Fibroblast of skin of right biceps (primary cell): ENCODE results near the gene OCSTAMP.

Source experiments
- DNase-seq: peaks from one replicate; pipeline ENCODE4 v3.0.0-alpha.2; 2013

OCSTAMP gene

DNA sequence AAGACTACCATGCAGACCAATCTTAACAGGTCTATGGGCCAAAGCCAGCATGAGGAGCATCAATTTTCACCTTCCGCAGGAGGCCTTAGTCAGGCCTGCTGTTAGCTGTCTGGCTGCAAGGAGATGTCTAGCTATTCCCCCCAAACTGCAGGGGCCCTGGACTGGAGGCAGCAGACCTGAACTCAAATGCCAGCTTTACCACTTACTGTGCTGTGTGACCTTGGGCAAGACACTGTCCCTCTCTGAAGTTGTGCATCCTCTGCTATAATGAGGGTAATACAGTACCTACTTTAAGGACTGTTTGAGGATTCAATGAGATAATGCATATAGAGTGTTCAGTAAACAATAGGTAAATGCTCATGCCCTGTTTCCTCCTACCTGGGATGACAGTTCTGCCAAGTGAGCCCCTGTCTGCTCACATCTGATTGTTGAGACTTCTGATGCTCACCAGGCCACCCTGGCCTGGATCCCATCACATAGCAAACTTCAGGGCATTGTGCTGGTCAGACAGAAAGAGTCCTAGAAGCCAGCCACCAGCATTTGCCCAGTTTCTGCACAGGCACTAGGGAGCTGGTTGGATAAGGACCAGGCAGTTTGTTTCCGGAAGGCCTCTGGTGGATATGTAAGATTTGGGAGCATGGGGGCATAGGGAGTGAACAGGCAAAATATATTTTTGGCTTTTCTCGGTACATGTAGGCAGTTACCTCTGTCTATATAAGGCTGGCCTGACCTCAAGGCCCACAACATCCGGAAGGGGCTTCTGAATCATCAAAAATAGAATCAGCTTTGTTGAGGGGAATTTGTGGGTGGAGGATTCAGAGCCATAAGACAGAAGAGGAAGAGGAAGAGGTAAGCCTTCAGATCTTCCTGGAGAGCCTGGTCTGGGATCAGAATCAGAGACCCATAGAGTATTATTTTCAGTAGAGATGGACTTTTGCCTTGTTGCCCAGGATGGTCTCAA is 2.3 kb upstream of the OCSTAMP start:
- no peak for DNase-seq

DNA sequence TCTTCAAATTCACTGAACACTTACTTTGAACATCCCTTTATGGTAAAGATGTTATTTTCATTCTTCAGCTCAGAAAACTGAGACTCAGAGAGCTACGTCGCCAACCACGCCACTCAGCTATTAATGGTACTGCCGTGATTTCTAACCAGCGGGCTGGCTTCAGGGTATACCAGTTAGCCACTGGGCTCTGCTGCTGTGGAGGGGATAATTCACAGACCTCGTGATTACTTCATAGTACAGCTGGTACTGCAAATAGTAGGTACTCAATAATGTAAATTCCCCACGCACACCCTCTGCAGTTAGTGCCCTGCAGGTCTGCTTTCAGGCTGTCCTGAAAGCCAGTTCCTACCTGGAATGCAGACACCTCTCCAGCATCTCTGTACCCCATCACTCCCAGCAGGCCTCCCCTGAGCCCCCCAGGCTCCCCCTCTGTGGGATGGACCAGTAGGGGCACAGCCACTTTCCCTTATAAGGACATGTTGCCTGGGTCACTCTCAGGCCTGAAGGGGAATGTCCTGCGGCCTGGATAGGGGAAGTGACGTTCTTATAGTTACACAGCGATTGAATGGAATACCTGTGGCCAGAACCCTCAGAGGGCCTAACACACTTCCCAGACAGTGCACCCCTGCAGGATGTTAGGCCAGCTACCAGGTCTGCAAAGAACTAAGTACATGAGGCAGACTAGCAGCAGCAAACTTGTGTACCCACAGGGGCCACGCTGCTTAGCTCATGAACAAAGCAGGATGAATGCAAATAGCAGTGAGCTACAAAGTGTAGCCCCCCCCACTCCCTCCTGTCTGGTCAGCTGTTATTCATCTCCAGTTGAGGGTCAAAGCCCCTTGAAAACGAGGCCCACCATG is 1.3 kb upstream of the OCSTAMP start:
- DNase-seq, result no peak

DNA sequence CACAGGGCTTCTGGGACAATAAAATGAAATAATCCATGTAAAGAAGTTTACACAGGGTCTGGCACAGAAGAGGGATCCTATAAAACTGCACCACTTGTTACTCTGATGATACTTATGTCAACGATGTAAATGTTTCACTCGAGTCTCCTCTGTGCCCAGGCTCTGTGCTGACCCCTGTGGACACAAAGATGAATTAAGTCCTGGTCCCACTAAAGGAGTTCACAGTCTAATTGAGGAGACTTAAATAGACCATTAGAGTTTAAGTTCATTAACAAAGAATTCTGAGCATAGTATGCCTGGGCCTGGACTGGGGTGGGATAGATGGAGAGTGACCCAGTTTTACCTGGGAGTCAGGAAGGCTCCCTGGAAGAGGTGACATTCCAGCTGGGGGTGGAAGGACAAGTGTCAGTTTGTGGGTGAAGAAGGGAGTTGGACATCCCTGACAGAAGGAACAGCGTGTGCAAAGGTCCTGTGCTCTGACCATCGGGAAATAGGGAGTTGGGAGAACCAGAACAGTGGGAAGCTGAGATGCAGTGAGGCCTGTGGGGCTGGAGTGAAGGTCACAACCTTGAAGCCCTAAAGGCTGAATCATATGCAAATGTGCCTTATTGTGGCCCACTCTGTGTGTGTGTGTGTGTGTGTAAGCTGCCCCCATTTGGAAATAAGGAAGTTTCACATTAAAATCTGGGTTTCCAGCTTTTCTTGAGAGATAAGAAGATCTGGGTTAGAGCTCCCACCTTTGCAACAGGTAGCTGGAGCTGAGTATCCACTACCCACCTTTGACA is 1.1 kb downstream of the OCSTAMP start:
- no peak for DNase-seq

DNA sequence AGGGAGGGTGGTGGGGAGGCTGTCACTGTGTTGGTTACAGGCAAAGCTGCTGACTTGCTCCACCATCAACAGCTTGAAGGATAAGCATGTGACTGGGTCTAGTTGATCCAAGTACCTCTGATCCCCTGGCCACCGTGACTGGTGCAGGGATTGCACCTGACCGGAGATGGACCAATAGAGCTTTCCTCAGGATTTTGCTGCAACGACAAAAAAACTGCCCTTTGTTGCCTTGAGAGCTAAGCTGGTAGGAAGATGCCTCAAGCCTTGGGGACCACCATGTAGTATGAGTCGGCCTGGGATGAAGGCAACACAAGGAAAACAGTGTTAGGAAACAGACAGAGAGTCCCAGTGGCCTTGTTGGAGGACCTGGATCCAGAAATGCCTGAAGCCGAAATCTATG is 1.8 kb downstream of the OCSTAMP start:
- no peak for DNase-seq

DNA sequence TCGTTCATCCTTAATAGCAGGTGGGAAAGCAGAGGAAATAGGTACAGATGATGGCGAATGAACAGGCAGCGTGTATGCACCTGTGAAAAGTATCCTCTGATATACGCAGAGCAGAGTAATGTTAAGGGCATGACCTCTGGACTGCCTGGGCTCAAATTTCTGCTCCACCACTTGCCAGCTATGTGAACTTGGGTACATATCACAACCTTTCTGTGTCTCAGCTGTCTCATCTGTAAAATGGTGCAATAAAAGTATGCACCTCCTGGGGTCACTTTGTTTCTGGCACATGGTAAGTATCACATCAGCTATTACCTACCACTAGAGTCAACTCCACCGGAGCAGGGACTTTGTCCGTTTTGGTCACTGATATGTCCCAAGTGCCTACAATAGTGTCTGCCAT is 2.5 kb downstream of the OCSTAMP start:
- DNase-seq, result no peak

DNA sequence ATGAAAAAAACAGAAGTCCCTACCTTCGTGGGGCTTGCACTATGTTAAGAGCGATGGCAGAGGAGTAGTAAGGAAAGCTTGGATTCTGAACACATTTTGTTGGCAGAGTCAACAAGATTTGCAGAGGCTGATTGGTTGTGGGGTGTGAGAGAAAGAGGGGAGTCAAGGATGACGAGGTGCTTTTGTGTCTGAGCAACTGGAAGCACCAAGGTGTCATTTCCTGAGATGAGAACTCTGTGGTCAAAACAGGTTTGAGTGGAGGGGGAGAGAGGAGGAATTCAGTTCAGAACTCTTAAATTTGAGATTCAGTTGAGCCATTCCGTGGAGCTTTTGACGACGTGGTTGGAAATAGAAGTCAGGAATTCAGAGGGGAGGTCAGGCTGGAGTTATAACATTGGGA is 3.5 kb downstream of the OCSTAMP start:
- no peak for DNase-seq

DNA sequence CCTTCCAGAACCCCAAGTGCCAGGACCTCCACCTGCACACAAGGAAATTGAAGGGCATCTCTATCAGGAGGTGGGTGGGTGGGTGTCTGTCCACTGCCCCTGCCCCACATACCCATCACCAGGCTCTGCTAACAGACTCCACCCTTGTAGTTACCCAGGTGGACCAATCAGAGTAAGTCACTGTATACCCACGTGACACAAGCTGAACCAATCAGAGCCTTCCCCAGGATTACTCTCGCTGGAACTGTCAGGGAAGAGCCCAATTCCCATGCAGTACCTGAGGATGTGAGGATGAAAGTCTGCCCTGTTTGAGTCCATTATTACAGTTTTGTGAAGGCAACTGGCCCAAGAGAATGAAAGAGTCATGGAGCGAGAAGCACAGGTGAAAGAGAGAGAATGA is 4.2 kb downstream of the OCSTAMP start:
- no peak for DNase-seq

DNA sequence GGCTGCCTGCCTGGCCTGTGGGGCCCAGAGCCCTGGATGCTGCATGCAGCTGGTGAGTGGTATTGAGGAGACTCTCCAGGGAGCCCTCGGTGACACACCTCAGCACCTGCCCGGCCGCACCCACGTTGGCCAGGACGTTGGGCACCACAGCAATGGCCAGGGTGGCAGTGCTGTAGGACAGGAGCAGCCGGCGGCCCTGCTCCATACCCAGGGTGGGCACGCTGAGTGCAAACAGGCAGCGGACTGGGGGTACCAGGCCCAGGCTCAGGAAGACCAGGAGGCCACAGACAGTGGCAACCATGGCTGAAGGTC is 4.7 kb downstream of the OCSTAMP start:
- DNase-seq, result no peak

DNA sequence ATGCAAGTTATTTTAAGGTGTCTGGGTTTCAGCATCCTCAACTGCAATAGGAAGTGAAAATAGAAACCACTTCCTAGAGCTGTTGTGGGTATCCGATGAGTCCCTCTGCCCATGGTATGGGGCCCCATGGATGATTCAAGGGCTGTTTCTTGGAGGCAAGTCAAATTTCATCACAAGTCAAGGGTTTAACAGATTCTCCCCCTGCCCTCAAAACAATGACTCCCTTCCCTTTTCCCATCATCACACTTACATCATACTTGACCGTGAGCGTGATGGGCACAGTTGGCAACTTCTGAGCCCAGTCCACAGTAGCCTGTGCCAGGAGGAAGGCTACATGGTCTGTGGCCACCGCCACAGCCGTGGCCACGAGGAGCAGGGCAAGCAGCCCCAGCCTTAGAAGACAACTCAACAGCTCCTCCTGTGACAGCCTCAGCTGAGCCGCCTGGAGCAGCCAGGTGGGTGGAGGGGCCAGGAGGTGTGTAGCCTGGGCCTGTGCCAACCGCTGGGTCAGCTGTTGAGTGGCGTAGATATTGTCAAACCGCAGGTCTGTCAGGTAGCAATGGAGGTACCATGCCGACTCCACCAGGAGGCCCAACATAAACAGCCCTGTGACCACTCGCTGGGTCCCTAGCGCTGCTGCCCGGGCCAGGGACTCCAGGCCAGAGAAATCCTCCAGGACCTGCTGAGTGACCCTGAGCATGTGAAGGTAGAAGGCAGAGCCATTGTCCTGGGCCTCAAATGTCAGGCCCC is 5.2 kb downstream of the OCSTAMP start:
- DNase-seq, result peak; percentile 3

DNA sequence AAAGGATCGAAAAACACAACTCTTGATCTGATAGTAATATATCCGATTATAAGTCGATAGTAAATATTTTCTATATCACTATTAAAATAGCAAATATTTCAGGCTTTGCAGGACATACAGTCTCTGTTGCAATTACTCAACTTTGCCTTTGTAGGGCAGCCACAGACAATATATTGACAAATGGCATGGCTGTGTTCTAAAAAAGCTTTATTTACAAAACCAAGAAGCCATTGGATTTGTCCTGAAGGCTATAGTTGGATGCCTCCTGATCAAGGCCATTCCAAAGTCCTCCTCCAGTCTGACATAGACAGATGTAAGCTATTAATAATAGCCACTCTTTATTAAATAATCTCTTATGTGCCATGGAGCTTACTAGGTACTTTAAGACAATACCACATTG is 5.9 kb downstream of the OCSTAMP start:
- no peak for DNase-seq

DNA sequence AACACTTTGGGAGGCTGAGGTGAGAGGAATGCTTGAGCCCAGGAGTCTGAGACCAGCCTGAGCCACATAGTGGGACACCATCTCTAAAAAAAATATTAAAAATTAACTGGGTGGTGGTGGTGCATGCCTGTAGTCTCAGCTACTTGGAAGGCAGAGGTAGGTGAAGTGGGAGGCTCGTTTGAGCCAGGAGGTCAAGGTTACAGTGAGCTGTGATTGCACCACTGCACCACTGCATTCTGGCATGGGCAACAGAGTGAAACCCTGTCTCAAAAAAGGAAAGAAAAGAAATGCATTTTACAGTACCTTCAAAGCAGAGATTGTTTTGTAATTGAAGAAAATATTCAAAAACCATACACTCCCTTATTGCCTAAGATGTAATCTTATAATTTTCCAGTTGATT is 6.5 kb downstream of the OCSTAMP start:
- DNase-seq, result no peak

DNA sequence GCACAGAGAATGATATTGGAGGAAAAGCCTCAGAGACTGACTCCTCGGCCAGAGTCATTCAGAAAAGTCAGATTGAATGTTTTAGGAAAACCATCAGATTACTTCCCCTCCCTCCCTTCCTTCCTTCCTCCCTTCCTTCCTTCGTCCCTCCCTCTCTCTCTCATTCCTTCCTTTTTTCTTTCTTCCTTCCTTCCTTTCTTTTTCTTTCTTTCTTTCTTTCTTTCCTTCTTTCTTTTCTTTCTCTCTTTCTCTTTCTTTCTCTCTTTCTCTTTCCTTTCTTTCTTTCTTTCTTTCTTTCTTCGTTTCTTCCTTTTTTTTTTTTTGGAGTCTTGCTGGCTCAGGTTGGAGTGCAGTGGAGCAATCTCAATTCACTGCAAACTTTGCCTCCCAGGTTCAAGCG is 7.4 kb downstream of the OCSTAMP start:
- DNase-seq, result no peak

DNA sequence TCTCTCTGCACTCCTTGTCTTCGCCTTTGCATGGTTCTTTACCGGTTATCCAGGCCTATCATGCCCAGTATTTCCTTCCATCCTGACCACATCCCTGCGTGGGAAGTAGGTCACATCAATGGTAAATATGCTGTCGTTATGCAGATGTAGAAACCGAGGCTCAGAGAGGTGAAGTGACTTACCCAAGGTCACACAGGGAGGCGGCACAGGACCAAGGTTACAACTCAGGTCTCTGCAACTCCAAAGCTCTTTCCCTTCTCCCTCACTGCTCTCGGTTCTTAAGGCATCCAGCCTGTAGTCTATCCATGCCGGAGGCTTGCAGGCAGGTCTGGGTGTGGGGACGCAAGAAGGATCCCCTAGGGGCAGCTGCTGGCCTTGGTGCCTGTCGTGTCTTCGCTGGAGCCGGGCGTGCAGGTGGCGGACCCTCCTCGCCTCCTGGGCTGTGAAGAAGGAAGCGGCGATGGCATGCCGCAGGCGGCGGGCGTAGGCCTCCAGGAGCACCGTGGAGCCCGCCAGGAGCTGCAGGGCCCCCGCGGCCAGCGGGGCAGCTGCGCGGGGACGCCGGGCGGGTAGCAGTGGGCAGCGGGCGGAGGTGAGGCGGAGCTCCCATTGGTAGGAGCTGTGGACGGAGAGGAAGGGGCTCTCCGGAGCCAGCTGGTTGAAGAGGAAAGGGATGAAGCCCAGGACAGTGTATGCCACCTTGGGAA is 9.1 kb downstream of the OCSTAMP start:
- DNase-seq, result no peak

DNA sequence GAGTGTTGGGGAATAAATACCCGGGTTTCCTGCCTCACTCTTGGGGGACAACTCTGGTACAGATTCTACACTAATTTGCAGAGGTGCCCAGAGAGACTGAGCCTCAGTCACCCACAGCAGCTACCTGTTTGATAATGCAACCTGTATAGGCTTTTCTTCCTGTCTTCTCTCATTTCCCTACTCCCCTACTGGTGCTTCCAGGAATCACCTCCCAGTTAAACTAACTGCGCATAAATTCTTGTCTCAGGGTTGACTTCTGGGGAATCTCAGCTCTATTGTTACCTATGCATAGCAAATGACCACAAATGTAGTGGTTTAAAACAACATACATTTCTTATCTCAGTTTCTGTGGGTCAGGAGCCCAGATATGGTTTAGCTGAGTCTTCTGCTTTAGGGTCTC is 11.3 kb downstream of the OCSTAMP start:
- DNase-seq, result no peak

DNA sequence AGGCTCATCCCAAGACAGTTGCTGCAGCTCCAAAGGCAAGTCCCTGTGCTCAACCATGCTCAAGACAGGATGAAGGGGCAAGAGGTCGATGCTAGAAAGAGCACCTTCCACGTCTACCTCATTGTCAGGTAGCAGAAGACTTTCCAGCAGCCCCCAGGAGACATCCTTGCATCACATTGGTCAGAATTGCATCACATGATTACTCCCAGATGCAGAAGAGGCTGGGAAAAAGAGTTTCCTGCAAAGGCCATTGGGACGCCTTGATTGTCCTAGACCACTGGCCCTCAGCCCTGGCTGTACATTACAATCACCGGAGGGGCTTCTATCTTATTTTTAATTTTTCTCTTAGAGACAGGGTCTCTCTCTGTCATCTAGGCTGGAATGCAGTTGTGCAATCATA is 19.8 kb downstream of the OCSTAMP start:
- no peak for DNase-seq

DNA sequence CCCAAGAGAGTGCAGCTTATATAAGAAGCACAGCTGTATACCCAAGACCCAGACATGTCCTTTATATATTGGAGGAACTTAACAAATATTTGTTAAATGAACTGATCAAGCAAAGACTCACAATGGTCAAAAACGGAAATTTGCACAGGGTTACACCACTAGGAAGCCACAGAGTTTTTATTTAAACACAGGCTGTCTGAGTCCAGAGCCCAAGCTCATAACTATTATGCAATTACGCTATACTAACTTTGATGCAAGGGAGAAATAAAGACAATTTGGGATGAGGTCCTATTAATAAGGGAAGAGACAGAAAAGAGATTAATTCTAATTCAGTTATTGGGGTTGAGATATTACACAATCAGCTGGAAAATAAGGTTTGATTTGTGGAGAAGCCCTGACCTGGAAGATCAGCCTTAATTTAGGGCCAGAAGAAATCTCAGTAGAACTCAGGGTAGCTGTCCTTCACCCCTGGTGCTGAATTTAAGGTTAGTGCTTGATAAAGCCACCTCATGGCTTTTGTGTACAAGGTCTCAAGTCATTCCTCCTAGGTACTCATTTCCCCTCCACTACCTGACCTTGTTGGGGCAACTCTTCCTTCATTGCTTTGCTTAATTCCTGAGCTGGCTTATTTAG is 26.6 kb downstream of the OCSTAMP start:
- DNase-seq, result peak; percentile 7

DNA sequence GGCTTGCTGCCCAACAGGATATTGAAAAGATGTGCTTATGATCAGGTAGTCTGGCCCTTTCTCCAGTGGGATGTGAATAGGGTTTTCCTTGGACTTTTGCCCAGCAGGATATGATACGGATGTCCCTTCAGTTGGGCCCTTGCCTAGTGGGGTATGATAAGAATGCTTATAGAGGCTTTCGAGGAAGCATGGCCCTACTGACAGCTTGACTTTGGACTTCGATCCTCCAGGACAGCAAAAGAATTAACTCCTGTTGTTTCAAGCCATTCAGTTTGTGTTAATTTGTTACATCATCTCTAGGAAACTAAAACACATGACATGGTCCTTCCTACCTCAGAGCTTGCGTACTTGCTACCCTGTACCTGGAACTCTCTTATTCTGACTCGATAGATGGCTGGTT is 27.3 kb downstream of the OCSTAMP start:
- DNase-seq, result no peak

DNA sequence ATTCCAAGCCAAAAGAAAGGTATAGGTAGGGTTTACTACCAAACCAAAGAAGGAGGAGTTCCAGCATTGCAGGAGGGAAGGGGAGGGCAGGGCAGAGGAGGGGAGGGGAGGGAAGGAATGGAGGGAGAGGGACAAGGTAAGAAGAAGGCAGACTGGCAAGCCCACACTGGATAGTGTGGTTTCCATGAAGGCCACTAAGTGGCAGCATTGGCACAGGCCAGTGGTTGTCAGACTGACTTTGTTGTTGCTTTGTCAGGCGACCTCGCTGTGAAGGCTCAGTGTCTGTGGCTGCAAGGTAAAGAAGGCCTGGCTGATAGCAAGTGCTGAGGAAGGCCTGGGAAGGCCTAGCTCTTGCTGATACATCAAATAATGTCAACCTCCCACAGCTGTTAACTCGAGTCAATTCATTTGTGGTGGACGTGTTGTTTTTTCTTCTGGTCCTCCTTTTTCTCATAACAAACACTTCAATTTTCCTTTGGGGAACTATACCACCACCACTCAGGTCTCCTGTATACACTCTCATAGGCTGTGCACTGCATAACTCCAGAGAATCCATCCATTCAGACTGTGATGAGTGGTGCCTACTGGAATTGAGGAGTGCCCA is 29.4 kb downstream of the OCSTAMP start:
- peak; percentile 30 for DNase-seq

DNA sequence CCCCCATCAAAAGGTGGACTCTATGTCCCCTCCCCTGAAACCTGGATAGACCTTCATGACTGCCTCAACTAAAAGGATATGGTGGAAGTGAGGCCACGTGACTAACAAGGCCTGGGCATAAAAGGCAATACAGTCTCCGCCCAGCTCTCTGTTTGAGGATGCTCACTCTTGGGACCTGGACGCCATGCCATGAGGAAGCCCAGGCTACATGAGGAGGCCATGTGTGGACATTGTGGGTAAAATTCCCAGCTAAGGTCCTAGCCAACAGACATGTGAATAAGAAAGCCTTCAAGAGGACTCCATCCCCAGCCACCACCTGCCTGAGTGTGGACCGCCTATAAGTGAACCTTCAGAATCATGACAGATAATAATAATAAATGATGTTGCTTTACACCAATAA is 29.9 kb downstream of the OCSTAMP start:
- DNase-seq, result no peak

DNA sequence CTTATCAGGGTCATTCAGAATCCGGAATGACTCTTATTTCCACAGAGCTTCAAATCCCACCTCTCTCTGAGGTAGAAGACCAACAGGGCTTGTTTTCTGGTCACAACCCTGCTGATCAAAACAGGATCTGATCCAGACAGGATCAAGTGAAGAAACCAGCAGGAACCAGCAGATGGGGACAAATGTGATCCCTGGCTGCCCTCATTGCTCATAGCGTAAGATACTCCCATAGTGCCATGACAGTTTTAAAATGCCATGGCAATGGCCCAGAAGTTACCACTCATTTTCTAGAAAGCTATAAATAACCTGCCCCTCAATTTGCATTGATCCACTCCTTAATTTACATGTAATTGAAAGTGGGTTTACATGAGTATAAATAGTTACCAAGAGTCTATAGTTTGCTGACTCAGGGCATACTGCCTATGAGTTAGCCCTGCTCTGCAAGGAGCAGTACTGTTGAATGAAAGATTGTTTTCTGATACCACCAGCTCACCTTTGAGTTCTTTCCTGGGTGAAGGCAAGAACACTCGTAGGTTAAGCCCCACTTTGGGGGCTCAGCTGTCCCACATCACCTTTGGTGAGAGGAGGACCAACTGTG is 30.9 kb downstream of the OCSTAMP start:
- no peak for DNase-seq
